GM19395 (cell line): ENCODE results near the gene SPP1.

ENCODE experiments used
- ATAC-seq: cut with Tn5 transposase; IDR thresholded peaks from one replicate; pipeline ENCODE4 v1.9.1; 2021; ENCODE audit warnings: mild to moderate bottlenecking, moderate library complexity; ENCODE audit not compliant: unreplicated experiment

SPP1 gene

GRCh38 chr4:87950936-87951511 is 24.5 kb upstream of the SPP1 start:
- no peak for ATAC-seq

DNA sequence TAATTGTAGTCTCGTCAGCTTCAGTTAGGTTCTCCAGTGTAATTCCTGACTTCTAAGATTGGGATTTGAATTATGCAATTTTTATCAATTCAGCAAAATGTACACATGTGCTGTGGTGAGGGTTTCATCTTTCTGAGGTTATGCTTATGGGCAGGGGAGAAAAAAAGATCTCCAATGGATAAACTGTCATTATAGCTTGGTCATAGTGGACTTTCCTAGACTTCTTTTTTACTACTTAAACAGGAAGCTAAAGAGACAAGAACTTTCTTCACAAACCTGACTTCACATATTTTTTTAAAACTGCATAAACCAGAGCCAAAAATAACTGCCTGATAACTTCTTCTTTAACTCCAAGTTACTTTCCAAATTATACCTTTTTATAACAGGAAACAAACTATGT is 21.7 kb upstream of the SPP1 start:
- ATAC-seq = no peak

GRCh38 chr4:87956501-87956900 is 19.0 kb upstream of the SPP1 start:
- no peak for ATAC-seq

- ATAC-seq = no peak
Measured at GRCh38 chr4:87957061-87957460, 18.5 kb upstream of the SPP1 start.

GRCh38 chr4:87961993-87962392 is 13.5 kb upstream of the SPP1 start:
- ATAC-seq = no peak

- ATAC-seq = no peak
Measured at GRCh38 chr4:87962398-87963146, 12.9 kb upstream of the SPP1 start.

DNA sequence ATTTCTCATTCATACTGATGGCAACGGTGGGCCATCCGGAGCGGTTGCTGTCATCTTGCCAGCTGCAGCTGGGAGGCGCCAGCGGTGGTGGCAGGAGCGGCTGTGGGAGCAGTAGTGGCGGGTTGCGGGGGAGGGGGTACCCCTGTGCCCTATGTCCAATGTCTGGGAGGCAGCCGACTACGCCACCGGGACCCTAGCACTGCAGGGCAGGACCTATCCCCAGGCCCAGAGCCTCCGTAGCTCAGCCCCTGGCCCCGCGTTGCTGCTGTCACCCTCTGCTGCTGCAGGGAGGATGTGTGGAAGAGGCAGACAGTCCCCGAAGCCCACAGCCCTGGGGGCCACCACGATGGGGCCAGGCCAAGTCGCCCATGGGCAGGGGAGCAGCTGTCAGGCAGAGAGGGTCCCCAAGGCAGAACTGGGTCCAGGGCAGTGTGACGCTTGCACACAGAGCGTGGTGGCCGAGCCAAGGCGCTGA is 10.0 kb upstream of the SPP1 start:
- ATAC-seq = no peak

DNA sequence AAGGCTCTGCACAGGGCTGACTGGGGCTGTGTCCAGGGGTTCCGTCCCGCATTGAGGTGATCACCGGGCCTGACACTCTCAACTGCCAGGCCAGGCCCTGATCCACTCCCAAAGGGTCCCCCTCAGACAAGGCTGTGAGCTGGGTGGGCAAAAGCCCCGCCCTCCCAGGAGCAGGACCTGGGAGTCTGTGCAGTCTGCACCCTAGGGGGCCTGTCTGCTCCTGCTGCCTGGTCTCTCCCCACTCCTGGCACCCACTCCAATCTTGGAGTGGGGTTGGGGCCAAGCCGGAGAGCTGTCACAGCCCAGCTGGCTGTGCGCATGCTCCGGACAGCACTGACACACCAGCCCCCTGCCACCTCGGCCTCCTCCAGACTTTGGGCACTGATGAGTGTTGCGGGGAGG is 9.4 kb upstream of the SPP1 start:
- ATAC-seq = no peak

DNA sequence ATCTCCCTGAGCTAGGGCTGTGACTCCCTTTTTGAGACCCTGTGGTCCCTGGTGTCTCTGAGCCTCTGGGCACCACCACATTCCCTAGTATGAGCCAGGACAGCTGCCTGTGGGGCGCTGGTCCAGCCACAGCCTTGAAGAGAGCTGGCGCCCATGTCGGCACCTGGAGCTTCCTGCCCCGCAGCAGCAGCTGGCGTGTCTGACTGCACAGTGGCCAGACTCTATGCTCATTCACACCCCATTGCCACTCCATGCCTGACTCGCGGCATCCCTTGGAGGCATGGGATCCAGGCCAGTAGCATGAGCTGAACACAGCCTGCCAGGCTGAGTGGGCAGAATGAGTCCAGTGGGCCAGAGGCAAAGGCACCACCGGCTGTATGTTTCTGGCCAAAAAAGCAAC is 8.3 kb upstream of the SPP1 start:
- ATAC-seq = no peak

- ATAC-seq = no peak
Measured at GRCh38 chr4:87970121-87970520, 5.4 kb upstream of the SPP1 start.

GRCh38 chr4:87971866-87972265 is 3.6 kb upstream of the SPP1 start:
- no peak for ATAC-seq

GRCh38 chr4:87973283-87974169 is 2.0 kb upstream of the SPP1 start:
- ATAC-seq = peak; percentile 82

- ATAC-seq = peak; percentile 43
Measured at GRCh38 chr4:87974856-87975462, 555 bp upstream of the SPP1 start.

DNA sequence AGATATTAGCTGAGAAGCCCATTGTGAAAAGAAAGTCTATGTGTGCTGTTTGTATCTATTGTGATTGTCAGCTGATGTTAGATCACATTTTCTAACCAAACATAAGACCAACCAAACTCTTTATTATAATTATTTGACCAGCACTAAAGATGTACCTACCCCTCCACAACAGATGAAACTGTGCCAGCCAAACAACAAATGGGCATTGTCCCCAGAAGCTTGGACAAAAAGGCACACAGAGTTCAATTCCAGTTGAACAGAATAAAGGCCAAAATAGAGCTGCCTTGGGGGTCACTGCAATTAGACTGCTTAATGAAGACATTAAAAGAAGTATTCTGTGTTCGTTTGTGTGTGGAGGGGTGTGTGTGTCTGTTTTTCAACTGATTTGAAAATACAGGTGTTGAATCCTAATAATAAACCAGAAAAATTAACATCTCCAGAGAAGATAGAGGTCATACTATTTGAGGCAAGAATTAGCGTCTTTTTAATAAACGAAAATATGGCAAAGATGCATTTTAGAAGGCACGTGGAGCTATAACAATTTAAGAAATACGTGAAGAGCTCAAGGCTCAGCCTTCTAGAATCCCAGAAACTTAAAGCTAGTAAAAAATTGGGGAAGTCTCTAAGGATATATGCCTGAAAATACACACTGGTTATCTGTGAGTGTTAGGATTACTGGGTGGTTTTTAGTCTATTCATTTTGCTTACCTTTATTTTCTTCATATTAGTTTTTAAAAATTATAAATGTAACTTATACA is 2.2 kb downstream of the SPP1 start:
- ATAC-seq = no peak

DNA sequence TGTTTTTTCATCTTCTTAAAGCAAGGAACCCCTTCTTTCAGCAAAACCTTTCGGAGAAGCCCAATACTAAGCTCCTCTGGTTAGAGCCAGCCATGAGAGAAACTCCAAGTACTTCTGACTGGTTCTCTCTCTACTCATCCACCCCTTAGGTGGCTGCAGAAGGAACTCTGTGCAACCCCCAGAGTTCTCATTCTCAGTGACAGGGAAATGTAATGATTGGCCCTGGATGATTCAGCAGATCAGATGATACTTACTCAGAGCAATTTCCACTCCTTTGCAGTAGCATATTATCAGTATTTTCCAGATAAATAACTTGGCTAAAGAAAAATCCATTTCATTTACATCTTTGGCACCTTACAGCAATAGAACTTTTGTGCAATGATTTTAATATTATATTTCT is 3.2 kb downstream of the SPP1 start:
- ATAC-seq = no peak

GRCh38 chr4:87979810-87980209 is 4.3 kb downstream of the SPP1 start:
- ATAC-seq = no peak

GRCh38 chr4:87981486-87981885 is 6.0 kb downstream of the SPP1 start:
- ATAC-seq = no peak

GRCh38 chr4:87982036-87982435 is 6.5 kb downstream of the SPP1 start:
- ATAC-seq = no peak

DNA sequence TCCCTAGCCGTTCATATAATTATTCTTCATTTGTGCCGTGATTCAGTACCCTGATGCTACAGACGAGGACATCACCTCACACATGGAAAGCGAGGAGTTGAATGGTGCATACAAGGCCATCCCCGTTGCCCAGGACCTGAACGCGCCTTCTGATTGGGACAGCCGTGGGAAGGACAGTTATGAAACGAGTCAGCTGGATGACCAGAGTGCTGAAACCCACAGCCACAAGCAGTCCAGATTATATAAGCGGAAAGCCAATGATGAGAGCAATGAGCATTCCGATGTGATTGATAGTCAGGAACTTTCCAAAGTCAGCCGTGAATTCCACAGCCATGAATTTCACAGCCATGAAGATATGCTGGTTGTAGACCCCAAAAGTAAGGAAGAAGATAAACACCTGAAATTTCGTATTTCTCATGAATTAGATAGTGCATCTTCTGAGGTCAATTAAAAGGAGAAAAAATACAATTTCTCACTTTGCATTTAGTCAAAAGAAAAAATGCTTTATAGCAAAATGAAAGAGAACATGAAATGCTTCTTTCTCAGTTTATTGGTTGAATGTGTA is 7.0 kb downstream of the SPP1 start:
- ATAC-seq = no peak

DNA sequence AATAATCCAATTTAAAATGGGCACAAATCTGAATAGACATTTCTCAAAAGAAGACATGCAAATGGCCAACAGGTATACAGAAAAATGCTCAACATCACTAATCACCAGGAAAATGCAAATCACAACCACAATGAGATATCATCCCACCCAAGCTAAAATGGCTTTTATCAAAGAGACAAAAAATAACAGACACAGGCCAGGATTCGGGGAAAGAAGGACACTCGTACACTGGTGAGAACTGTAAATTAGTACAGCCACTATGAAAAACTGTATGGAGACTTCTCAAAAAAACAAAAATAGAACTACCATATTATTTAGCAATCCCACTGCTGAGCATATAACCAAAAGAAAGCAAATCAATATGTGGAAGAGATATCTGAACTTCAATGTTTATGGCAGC is 8.5 kb downstream of the SPP1 start:
- ATAC-seq = no peak
